Nephron (organoid): ENCODE results near the gene DLX4.

Experiments
- H3K27ac Mint-ChIP-seq, 3 experiments: 2 replicates each; pipeline ENCODE4 v1.8.0; 2020; ENCODE audit warnings: mixed read lengths in 3 of 3, mild to moderate bottlenecking in 2 of 3, moderate library complexity in 1 of 3
- H3K27me3 Mint-ChIP-seq: 2 replicates; pipeline ENCODE4 v1.8.0; 2021; ENCODE audit warnings: low read depth, mild to moderate bottlenecking, moderate library complexity, mixed read lengths
- H3K36me3 Mint-ChIP-seq: 2 replicates; pipeline ENCODE4 v1.8.0; 2020; ENCODE audit warnings: low read depth, mixed read lengths
- H3K4me1 Mint-ChIP-seq: 2 replicates; pipeline ENCODE4 v1.8.0; 2020; ENCODE audit warnings: mixed read lengths
- H3K4me3 Mint-ChIP-seq, 3 experiments: 2 replicates each; pipeline ENCODE4 v1.8.0; 2020; ENCODE audit warnings: mild to moderate bottlenecking in 3 of 3, mixed read lengths in 3 of 3, moderate library complexity in 2 of 3
- H3K9me3 Mint-ChIP-seq: 2 replicates; pipeline ENCODE4 v1.8.0; 2020; ENCODE audit warnings: mixed read lengths
- CTCF ChIP-seq, 3 experiments: fragments of 200-600 bp; sonication (generic); IDR thresholded peaks; one replicate each; pipeline ENCODE4 v1.5.0; 2021; ENCODE audit warnings: antibody characterized with exemption in 3 of 3; ENCODE audit not compliant: unreplicated experiment in 3 of 3

DLX4 gene

GRCh38 chr17:49997773-49998703 is 29.0 kb downstream of the DLX4 start:
- Mint-ChIP-seq H3K9me3 (no peaks in the 10 kb centered on the region), H3K27me3 (peaks cover 94% of the 10 kb centered on the region), H3K27ac (no peak overlapping the region), H3K36me3 (no peaks in the 10 kb centered on the region), H3K4me3 (peak overlapping the region in 2 of 3 experiments; percentile 12 to 13), H3K4me1 (peaks cover 18% of the 10 kb centered on the region)
- peak; percentile 94 to 97 (median 96) for TF ChIP-seq CTCF (IDR thresholded peaks at IDR 0.05; ENCODE audit: unreplicated experiment in 3 of 3)

GRCh38 chr17:49998836-49999511 is 30.0 kb downstream of the DLX4 start:
- H3K4me3 Mint-ChIP-seq: no peak overlapping the region
- H3K27ac Mint-ChIP-seq: no peak overlapping the region
- H3K9me3 Mint-ChIP-seq: no peaks in the 10 kb centered on the region
- H3K27me3 Mint-ChIP-seq: peaks cover 90% of the 10 kb centered on the region
- H3K4me1 Mint-ChIP-seq: peaks cover 16% of the 10 kb centered on the region
- H3K36me3 Mint-ChIP-seq: no peaks in the 10 kb centered on the region
- TF ChIP-seq CTCF (IDR thresholded peaks at IDR 0.05; ENCODE audit: unreplicated experiment in 3 of 3): no peak

GRCh38 chr17:50003911-50004310 is 34.9 kb downstream of the DLX4 start:
- Mint-ChIP-seq H3K27me3 (peaks cover 58% of the 10 kb centered on the region), H3K27ac (no peak overlapping the region), H3K9me3 (peaks cover 9% of the 10 kb centered on the region), H3K36me3 (peaks cover 2% of the 10 kb centered on the region), H3K4me3 (no peak overlapping the region), H3K4me1 (no peaks in the 10 kb centered on the region)
- no peak for TF ChIP-seq CTCF (IDR thresholded peaks at IDR 0.05; ENCODE audit: unreplicated experiment in 3 of 3)

- no peak for TF ChIP-seq CTCF (IDR thresholded peaks at IDR 0.05; ENCODE audit: unreplicated experiment in 3 of 3)
- Mint-ChIP-seq H3K4me1 (no peaks in the 10 kb centered on the region), H3K9me3 (peaks cover 47% of the 10 kb centered on the region), H3K27me3 (peaks cover 23% of the 10 kb centered on the region), H3K36me3 (peaks cover 3% of the 10 kb centered on the region), H3K4me3 (no peak overlapping the region), H3K27ac (no peak overlapping the region)
These were observed 40.3 kb downstream of the DLX4 start for GRCh38 chr17:50009282-50009681.

- peaks cover 53% of the 10 kb centered on the region for H3K9me3 Mint-ChIP-seq
- peaks cover 3% of the 10 kb centered on the region for H3K36me3 Mint-ChIP-seq
- H3K4me3 Mint-ChIP-seq: no peak overlapping the region
- no peak overlapping the region for H3K27ac Mint-ChIP-seq
- peaks cover 22% of the 10 kb centered on the region for H3K27me3 Mint-ChIP-seq
- TF ChIP-seq CTCF (IDR thresholded peaks at IDR 0.05; ENCODE audit: unreplicated experiment in 3 of 3): no peak
- no peaks in the 10 kb centered on the region for H3K4me1 Mint-ChIP-seq
These were observed 44.1 kb downstream of the DLX4 start for GRCh38 chr17:50013079-50013478.
